Raji (cell line): ENCODE results near the gene STX10.

Experiments
- POLR2A ChIP-seq: IDR thresholded peaks from 2 replicates; pipeline ENCODE4 v1.6.1; 2011; ENCODE audit warnings: low read depth, low read length, control low read depth; ENCODE audit not compliant: insufficient read depth

STX10 gene

DNA sequence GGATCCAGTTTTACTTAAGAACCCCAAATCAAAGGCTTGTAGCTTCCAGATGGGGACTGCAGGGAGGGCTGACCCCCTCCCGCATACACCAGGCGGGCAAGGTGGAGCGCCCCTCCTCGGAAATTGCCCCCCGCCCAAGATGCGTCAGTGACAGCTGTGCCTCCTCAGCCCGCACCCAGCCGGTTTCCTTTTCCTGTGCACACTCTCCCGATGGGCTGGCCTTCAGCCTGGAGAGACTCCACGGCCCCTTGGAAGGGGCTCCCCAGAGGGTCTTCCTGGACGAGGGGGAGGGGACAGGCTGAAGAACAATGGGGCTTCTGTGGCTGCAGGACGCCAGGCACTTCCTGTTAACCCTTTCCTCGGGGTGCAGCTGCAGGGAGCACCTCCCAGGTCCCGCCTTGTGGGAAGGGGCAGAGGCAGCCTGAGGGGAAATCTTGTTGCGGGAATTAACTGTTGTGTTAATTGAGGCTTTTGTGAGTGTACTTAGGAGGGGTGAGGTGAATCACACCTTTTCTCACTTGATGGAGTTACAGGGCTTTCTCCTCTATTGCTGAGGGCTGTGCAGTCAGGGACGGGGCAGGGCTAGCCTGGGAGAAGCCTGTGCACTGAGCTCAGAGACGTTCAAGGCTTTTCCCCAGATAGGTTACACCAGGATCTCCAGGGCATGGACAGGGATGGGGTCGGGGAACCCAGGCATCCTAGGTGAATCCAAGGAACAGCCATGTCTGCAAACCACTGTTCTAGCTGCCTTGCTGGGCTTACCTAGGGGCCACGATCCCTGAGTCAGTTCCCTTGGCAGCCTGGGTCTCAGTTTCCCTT is 14.4 kb upstream of the STX10 start:
- no peak for TF ChIP-seq POLR2A

DNA sequence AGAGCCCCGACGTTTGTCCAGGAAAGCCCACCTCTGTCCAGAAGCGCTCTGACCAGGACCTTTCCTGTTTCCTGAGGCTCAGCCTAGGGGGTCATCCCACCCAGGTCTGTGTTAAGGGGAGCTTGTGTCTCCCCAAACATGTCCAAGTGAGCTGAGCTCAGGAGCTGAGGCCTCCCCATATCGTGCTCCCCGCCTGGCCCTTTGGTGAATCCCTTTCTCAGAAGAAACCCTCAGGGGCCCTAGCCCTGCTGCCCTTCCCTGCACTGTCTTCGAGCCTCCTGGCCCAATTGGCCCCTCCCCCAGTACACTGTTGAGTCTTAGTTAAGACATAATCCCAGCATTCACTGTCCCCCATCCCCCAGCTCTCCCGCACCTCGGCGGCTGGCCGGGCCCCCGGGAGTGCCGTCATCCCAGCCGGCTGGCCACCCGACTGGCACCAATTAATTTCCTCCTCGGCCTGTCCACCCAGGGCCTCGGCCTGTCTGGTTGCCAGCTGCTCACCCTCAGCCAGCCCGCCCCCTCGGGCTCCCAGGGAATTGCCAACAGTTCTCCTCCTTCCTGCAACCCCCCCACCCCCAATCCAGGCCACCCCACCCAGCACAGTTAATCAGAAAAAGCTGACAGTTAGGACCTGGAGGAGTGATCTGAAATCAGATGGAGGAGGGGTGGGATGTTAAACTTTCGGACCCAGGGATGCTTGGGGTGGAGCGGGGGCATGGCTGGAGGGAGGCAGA is 13.6 kb upstream of the STX10 start:
- no peak for TF ChIP-seq POLR2A

- TF ChIP-seq POLR2A, result peak; percentile 54; the same call in 1 of the 2 replicates
Measured at GRCh38 chr19:13162724-13163608, 12.8 kb upstream of the STX10 start.

GRCh38 chr19:13160557-13160956 is 10.4 kb upstream of the STX10 start:
- no peak for TF ChIP-seq POLR2A

DNA sequence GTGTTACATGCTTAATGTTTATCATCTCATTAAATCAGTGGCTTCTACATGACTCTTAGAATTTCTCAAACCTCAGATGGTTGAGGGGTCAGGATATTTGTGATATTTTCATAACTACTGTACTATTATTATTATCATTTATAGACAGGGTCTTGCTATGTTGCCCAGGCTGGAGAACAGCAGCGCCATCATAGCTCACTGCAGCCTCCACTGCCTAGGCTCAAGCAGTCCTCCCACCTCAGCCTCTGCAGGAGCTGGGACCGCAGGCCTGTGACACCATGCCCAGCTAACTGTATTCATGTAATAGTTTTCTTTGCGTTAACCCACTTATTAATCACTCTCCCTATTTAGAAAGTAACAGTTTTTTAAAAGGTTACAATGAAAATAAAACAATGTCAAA is 9.5 kb upstream of the STX10 start:
- TF ChIP-seq POLR2A, result no peak

- 0 out of 2 replicates have a peak, but pooled peaks have one; percentile 6 for TF ChIP-seq POLR2A
Measured at GRCh38 chr19:13155472-13156359, 5.5 kb upstream of the STX10 start.

- TF ChIP-seq POLR2A, result no peak; the same call in none of the 2 replicates
Measured at GRCh38 chr19:13154911-13155471, 4.8 kb upstream of the STX10 start.

GRCh38 chr19:13154241-13154778 is 4.1 kb upstream of the STX10 start:
- TF ChIP-seq POLR2A, result peak; percentile 18; the same call in 1 of the 2 replicates

GRCh38 chr19:13153569-13154240 is 3.5 kb upstream of the STX10 start:
- TF ChIP-seq POLR2A, result peak; percentile 4; the same call in 1 of the 2 replicates

DNA sequence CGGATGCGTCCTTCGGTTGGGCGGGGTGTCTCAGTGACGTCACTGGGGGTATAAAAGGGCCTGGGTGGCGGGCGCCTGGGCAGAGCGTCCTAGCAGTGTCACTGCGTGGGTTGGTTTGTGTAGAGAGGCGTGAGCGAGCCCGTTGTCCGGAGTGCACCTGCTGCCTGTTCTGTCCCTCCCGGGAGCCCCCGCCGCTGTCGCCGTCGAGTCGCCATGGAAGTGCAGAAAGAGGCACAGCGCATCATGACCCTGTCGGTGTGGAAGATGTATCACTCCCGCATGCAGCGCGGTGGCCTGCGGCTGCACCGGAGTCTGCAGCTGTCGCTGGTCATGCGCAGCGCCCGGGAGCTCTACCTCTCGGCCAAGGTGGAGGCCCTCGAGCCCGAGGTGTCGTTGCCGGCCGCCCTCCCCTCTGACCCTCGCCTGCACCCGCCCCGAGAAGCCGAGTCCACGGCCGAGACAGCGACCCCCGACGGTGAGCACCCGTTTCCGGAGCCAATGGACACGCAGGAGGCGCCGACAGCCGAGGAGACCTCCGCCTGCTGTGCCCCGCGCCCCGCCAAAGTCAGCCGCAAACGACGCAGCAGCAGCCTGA is 2.9 kb upstream of the STX10 start:
- TF ChIP-seq POLR2A, result peak; percentile 100

DNA sequence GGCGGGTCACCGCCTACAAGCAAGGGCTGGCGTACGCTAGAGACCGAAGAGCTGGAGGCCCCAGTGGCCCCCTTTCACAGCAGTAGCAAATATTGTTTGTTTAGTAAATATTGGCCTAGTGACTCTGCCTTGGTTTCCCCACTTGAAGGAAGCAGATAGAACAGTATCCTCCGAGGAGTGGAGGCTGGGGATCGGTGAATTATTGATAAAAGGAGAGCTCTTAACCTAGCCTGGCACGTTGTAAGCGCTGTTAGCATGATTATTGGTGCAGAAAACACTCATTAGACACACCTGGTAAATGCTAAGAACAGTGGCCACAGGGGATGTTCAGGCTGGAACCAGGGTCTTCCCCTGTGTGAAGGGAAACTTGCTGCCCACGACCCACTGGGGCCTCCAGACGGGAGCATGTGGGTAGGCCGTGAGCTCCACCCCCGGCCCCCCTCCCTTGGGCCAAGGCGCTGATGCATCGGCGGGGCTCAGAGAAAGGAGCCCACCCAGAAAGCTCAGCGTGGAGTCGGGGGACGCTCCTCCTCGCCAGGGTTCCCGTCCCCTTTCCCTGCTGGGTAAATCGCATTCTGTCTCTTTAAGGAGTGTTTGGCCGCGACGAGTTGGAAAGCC is 2.3 kb upstream of the STX10 start:
- TF ChIP-seq POLR2A, result no peak
